Osteoblast (primary cell): Measurements from ENCODE around the gene MUC6. TPM values are rescaled to one million over a fixed set of nuclear protein-coding genes. Genes with fewer than 3 reads are reported as not detected.

Source experiments
- DNase-seq: peaks from one replicate; pipeline ENCODE4 v3.0.0; 2011; ENCODE audit warnings: low spot score, mixed read lengths; ENCODE audit not compliant: insufficient read length; ENCODE audit errors: missing footprints
- H2AFZ ChIP-seq: 2 replicates; pipeline ENCODE4 v1.6.0; 2011; ENCODE audit warnings: mild to moderate bottlenecking, low read length
- H3K27ac ChIP-seq: 2 replicates; pipeline ENCODE4 v1.5.1; 2011; ENCODE audit warnings: mild to moderate bottlenecking, low read depth, low read length, moderate library complexity
- H3K27me3 ChIP-seq: 2 replicates; pipeline ENCODE4 v1.6.0; 2012; ENCODE audit warnings: mild to moderate bottlenecking, control low read depth, inconsistent platforms, low read length, moderate library complexity; ENCODE audit not compliant: insufficient read depth
- H3K36me3 ChIP-seq: 2 replicates; pipeline ENCODE4 v1.5.1; 2011; ENCODE audit warnings: mild to moderate bottlenecking, low read length, control low read depth, moderate library complexity; ENCODE audit not compliant: insufficient read depth
- H3K4me1 ChIP-seq: 2 replicates; pipeline ENCODE4 v1.5.1; 2011; ENCODE audit warnings: mild to moderate bottlenecking, low read length, control low read depth, moderate library complexity; ENCODE audit not compliant: insufficient read depth
- H3K4me2 ChIP-seq: 2 replicates; pipeline ENCODE4 v1.6.0; 2011; ENCODE audit warnings: mild to moderate bottlenecking, low read length; ENCODE audit not compliant: insufficient read depth
- H3K4me3 ChIP-seq: fragments of 200-600 bp; sonication (generic); 3 replicates; pipeline ENCODE4 v1.5.1; 2012; ENCODE audit warnings: mild to moderate bottlenecking, low read length, inconsistent platforms; ENCODE audit not compliant: insufficient read depth
- H3K79me2 ChIP-seq: 2 replicates; pipeline ENCODE4 v1.6.0; 2012; ENCODE audit warnings: mild to moderate bottlenecking, low read length, control low read depth, inconsistent platforms; ENCODE audit not compliant: insufficient read depth
- H3K9me3 ChIP-seq: 2 replicates; pipeline ENCODE4 v1.5.1; 2011; ENCODE audit warnings: low read depth, low read length, control low read depth
- H4K20me1 ChIP-seq: 2 replicates; pipeline ENCODE4 v1.6.0; 2012; ENCODE audit warnings: mild to moderate bottlenecking, low read length, control low read depth; ENCODE audit not compliant: insufficient read depth
- total RNA-seq: library from RNA; depleted of rRNA; stranded (reverse); fragments of >200 nt; gene quantifications from 2 replicates; pipeline ENCODE4 v1.2.3, GENCODE V29; 2012
- TF ChIP-seq, protein P1 (sequence below): IDR thresholded peaks from 2 replicates; pipeline ENCODE4 v1.5.1; 2011; ENCODE audit warnings: mild to moderate bottlenecking, low read depth, low read length, moderate library complexity; ENCODE audit errors: extremely low read depth

MUC6 gene
- total RNA-seq, 1 donor: not detected

DNA sequence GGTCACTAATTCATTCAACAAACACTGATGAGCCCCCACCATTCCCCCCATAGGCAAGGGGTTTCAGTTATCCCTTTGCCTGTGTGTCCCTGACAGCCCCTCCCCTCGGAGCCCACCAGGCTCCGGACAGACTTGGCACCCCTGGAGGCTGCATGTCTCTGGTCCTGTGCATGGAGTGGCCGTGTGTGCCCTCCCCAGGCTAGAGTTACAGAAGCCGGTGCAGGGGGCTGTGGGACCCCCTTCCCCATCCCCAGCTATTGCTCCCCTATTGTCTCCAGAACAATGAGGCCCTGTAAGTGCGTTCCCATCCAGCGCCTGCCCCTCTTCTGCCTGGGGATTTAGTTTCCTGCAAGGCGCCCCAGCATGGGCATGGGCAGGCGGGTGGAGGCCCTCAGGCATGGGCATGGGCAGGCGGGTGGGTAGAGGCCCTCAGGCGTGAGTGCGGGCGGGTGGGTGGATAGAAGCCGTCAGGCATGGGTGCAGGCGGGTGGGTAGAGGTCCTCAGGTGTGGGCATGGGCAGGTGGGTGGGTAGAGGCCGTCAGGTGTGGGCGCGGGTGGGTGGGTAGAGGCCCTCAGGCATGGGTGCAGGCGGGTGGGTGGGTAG, 39.6 kb upstream of the MUC6 start:
- Histone ChIP-seq H3K4me3 (no peak overlapping the region), H3K27ac (no peak overlapping the region), H3K27me3 (no peaks in the 10 kb centered on the region), H4K20me1 (no peaks in the 10 kb centered on the region), H3K79me2 (no peaks in the 10 kb centered on the region), H3K4me1 (peaks cover 3% of the 10 kb centered on the region), H3K36me3 (no peaks in the 10 kb centered on the region), H3K9me3 (no peaks in the 10 kb centered on the region), H2AFZ (no peak overlapping the region), H3K4me2 (no peak overlapping the region)
- TF ChIP-seq, protein P1, sequence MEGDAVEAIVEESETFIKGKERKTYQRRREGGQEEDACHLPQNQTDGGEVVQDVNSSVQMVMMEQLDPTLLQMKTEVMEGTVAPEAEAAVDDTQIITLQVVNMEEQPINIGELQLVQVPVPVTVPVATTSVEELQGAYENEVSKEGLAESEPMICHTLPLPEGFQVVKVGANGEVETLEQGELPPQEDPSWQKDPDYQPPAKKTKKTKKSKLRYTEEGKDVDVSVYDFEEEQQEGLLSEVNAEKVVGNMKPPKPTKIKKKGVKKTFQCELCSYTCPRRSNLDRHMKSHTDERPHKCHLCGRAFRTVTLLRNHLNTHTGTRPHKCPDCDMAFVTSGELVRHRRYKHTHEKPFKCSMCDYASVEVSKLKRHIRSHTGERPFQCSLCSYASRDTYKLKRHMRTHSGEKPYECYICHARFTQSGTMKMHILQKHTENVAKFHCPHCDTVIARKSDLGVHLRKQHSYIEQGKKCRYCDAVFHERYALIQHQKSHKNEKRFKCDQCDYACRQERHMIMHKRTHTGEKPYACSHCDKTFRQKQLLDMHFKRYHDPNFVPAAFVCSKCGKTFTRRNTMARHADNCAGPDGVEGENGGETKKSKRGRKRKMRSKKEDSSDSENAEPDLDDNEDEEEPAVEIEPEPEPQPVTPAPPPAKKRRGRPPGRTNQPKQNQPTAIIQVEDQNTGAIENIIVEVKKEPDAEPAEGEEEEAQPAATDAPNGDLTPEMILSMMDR: no peak
- DNase-seq: peak; percentile 74

DNA sequence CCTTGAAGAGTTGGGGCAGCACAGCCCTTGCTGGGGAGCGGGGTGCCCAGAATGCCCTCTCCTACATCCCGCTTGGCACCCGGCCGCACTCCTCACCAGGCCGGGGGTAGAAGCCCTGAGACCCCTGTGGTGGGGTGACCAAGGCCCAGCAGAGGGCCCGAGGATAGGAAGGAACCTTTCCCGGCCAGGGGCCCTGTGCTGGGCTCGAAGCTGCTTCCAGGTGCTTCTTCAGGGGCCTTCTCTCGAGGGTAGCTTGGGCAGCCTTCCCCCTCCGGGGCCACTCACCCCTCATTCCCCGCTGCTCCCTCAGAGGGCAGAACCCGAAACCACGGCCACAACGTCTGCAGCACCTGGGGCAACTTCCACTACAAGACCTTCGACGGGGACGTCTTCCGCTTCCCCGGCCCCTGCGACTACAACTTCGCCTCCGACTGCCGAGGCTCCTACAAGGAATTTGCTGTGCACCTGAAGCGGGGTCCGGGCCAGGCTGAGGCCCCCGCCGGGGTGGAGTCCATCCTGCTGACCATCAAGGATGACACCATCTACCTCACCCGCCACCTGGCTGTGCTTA, 38.9 kb upstream of the MUC6 start:
- H3K9me3 ChIP-seq: no peaks in the 10 kb centered on the region
- H3K27ac ChIP-seq: no peak overlapping the region
- no peak overlapping the region for H2AFZ ChIP-seq
- H3K27me3 ChIP-seq: no peaks in the 10 kb centered on the region
- no peaks in the 10 kb centered on the region for H4K20me1 ChIP-seq
- H3K4me2 ChIP-seq: no peak overlapping the region
- no peaks in the 10 kb centered on the region for H3K79me2 ChIP-seq
- TF ChIP-seq, protein P1: no peak
- H3K4me1 ChIP-seq: peaks cover 3% of the 10 kb centered on the region
- H3K36me3 ChIP-seq: no peaks in the 10 kb centered on the region
- H3K4me3 ChIP-seq: no peak overlapping the region
- peak; percentile 85 for DNase-seq

DNA sequence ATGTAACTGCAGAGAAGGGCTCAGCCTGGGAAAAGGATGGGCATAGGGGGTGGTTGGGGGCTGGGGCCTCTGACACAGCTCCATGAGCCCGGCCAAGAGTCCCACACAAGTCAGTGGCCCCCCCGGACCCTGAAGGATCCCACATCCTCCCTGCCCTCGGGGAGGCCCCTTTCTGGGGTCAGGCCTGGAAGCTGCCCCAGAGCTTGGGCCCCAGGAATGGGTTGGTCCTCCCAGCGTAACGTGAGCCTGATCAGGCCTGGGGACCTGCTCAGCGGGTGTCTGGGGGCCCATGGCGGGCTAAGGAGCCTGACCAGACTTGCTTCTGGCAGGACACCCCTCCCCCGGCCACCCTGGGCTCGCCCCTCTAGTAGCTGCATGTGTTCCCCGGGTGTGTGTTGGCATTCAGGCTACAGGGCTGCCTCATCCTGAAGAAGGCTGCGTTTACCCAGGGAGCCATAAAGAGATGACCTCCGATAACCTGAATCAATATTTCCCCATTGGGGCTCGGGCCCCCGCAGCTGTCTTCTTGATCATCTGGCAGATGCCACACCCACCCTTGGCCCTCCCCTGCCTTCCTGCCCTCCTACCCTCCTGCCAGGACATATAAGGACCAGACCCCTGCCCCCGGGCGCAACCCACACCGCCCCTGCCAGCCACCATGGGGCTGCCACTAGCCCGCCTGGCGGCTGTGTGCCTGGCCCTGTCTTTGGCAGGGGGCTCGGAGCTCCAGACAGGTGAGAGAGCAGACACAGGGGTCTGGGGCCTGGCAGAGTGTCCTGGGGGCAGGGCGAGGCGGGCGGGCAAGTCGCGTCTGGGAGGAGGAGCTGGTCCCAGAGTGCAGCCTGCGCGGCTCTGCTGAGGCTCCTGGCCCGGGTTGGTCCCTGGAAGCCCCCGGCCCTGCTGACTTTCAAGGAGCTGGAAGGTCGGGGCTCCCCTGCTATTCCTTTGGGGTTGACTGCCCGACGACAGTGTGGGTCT, 38.0 kb upstream of the MUC6 start, which contains the start of gene MUC2:
MUC2 (plus strand) TSS at position 631 of the 978 bp plus-strand sequence.
- no peaks in the 10 kb centered on the region for H3K79me2 ChIP-seq
- H3K4me3 ChIP-seq: no peak within 1 kb of the TSS
- no peaks in the 10 kb centered on the region for H4K20me1 ChIP-seq
- no peaks in the 10 kb centered on the region for H3K27me3 ChIP-seq
- H3K36me3 ChIP-seq: no peaks in the 10 kb centered on the region
- H3K4me2 ChIP-seq: no peak within 1 kb of the TSS
- H3K4me1 ChIP-seq: peaks cover 3% of the 10 kb centered on the region
- H2AFZ ChIP-seq: no peak within 1 kb of the TSS
- no peaks in the 10 kb centered on the region for H3K9me3 ChIP-seq
- DNase-seq: peak; percentile 87
- H3K27ac ChIP-seq: no peak within 1 kb of the TSS
- TF ChIP-seq, protein P1: no peak

DNA sequence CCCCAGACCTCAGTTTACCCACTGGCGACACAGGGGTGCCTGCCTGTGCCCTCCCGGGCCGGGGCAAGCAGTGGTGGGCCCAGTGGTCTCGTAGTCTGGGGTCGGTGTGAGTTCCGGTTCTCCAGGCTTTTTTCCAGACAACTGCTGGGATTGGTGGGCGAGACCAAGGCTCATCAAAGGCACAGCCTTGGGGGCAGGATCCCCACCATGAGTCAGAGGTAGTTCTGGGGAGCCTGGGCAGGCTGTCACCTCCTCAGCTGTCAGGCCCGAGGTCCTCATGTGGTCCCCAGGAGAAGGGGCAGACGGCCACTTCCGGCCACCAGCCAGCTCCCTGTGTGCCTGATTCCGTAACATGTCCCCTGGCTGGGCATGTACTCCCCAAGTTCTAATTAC, 37.3 kb upstream of the MUC6 start:
- peaks cover 3% of the 10 kb centered on the region for H3K4me1 ChIP-seq
- H3K27me3 ChIP-seq: no peaks in the 10 kb centered on the region
- no peaks in the 10 kb centered on the region for H3K9me3 ChIP-seq
- no peak overlapping the region for H3K27ac ChIP-seq
- H3K36me3 ChIP-seq: no peaks in the 10 kb centered on the region
- no peaks in the 10 kb centered on the region for H4K20me1 ChIP-seq
- TF ChIP-seq, protein P1: no peak
- H3K4me3 ChIP-seq: no peak overlapping the region
- no peak overlapping the region for H2AFZ ChIP-seq
- DNase-seq: peak; percentile 90
- no peaks in the 10 kb centered on the region for H3K79me2 ChIP-seq
- no peak overlapping the region for H3K4me2 ChIP-seq
